Stomach smooth muscle (tissue), 2 donors: ENCODE data around the gene ZCCHC14.

ENCODE experiments used
- H3K27ac ChIP-seq: one replicate; pipeline ENCODE4 v1.7.0; 2013; ENCODE audit warnings: mild to moderate bottlenecking, low read length, inconsistent platforms
- H3K27me3 ChIP-seq, 2 donors: one replicate each; pipeline ENCODE4 v1.7.0; 2013; ENCODE audit warnings: low read length in 2 of 2; ENCODE audit not compliant: insufficient read depth in 2 of 2, control insufficient read depth in 1 of 2
- H3K36me3 ChIP-seq, 2 donors: one replicate each; pipeline ENCODE4 v1.7.0; 2013; ENCODE audit warnings: low read length in 2 of 2; ENCODE audit not compliant: control insufficient read depth in 2 of 2, insufficient read depth in 2 of 2
- H3K4me1 ChIP-seq: one replicate; pipeline ENCODE4 v1.7.0; 2013; ENCODE audit warnings: low read length; ENCODE audit not compliant: control insufficient read depth, insufficient read depth
- H3K4me3 ChIP-seq, 2 donors: one replicate each; pipeline ENCODE4 v1.7.0; 2013; ENCODE audit warnings: low read length in 2 of 2
- H3K9ac ChIP-seq, 2 donors: one replicate each; pipeline ENCODE4 v1.7.0; 2013; ENCODE audit warnings: low read length in 2 of 2, mild to moderate bottlenecking in 1 of 2
- H3K9me3 ChIP-seq, 2 donors: one replicate each; pipeline ENCODE4 v1.7.0; 2013; ENCODE audit warnings: low read length in 2 of 2; ENCODE audit not compliant: control insufficient read depth in 2 of 2
- donor health status: healthy.
- donor health status: Pancreatic carcinoma.

ZCCHC14 gene

DNA sequence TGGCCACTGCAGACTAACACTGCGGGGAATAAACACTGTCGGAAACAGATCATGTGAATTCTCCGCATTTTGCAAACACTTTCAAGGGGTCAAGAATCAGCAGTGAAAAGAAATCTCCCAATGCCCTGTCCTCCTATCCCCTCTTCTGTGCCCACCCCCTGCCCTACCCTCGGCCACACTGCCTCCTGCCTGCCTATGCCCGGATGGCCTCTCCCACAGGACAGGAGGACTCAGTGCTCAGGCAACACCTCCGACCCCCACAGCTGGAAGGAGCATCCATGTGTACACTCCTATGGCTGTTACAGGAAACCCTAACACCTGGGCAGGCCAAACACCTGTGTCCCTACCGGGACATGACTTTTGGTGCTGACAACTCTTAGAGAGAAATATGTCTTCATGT lies 133.7 kb downstream of the ZCCHC14 start:
- Histone ChIP-seq H3K9ac (no peak overlapping the region), H3K27me3 (no peaks in the 10 kb centered on the region), H3K27ac (no peak overlapping the region), H3K36me3 (peaks cover 36 to 40% of the 10 kb centered on the region in 2 donors), H3K4me3 (no peak overlapping the region), H3K9me3 (no peaks in the 10 kb centered on the region), H3K4me1 (peaks cover 11% of the 10 kb centered on the region)

DNA sequence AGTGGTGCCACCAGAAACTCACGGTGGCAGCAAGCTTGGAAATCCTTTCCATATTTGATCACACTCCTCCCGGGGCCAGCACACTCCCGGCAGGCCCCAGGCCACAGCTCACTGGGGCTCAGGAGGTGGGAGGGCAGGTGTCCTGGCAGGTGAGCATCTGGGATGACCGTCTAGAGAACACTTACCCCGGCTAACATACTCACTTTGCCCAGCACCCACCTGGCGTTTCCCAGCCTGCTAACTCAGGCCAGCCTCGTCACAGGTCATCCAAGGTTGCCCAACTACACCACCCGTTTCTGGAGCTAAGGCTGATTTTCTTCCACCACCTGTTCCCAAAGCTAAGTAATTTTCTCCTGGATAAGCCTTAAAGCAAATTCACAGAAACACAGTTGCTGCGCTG lies 134.1 kb downstream of the ZCCHC14 start:
- Histone ChIP-seq H3K4me3 (no peak overlapping the region), H3K9ac (no peak overlapping the region), H3K27me3 (no peaks in the 10 kb centered on the region), H3K36me3 (peaks cover 39 to 40% of the 10 kb centered on the region in 2 donors), H3K27ac (no peak overlapping the region), H3K9me3 (no peaks in the 10 kb centered on the region), H3K4me1 (peaks cover 8% of the 10 kb centered on the region)

DNA sequence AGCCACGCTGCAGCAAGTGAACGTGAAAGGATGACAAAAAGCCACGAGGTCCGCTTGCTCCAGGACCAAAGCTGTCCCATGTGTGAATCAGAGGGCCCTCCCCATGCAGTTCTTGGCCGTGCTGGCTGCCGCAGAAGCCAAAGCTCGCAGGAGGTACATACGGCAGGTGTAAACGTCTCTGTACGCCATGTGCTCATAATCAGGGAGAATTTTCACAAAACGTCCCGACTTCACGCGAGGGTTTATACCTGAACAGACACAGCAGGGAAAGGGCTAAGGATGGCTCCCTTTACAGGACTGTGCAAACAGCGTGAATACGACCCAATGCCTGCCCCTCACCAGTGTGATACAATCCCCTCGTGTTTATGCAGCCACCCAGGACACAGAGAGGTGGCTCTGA lies 134.6 kb downstream of the ZCCHC14 start:
- Histone ChIP-seq H3K27ac (no peak overlapping the region), H3K9ac (no peak overlapping the region), H3K9me3 (no peaks in the 10 kb centered on the region), H3K27me3 (no peaks in the 10 kb centered on the region), H3K4me3 (no peak overlapping the region), H3K36me3 (peaks cover 40 to 43% of the 10 kb centered on the region in 2 donors), H3K4me1 (peaks cover 4% of the 10 kb centered on the region)

DNA sequence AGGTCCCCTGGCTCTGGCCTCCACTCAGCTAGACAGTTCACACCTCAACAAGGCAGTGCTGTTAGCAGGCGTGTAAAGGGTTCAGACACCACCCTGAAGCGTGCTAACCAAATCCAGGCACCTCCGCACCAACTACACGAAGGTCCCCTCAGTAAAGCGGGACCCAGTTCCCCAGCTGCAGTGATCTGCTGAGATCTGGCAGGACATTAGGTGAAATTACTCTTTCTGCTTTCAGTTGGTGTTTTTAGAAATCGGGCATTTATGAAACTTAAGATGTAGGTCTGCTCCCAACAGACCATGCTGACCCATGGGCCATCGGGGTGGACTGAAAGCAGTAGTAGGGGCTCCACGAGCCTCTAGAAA lies 136.4 kb downstream of the ZCCHC14 start:
- Histone ChIP-seq H3K9me3 (no peaks in the 10 kb centered on the region), H3K27ac (no peak overlapping the region), H3K9ac (no peak overlapping the region), H3K27me3 (no peaks in the 10 kb centered on the region), H3K4me3 (no peak overlapping the region), H3K4me1 (no peaks in the 10 kb centered on the region), H3K36me3 (peaks cover 36 to 41% of the 10 kb centered on the region in 2 donors)
